HG03025 (cell line): ENCODE measurements around the gene RIOK2.
A peak's percentile ranks its signal among the peaks of the same experiment; 100 is the strongest.

ENCODE experiments used
- ATAC-seq: cut with Tn5 transposase; IDR thresholded peaks from one replicate; pipeline ENCODE4 v1.9.1; 2021; ENCODE audit warnings: mild to moderate bottlenecking, moderate library complexity; ENCODE audit not compliant: unreplicated experiment, low FRiP score

Gene RIOK2

GRCh38 chr5:97131139-97131710, 51.8 kb downstream of the RIOK2 start:
- no peak for ATAC-seq

- no peak for ATAC-seq
These were observed 55.3 kb downstream of the RIOK2 start for GRCh38 chr5:97127727-97128126.

GRCh38 chr5:97125125-97125683, 57.8 kb downstream of the RIOK2 start:
- no peak for ATAC-seq

- ATAC-seq, result no peak
These were observed 58.7 kb downstream of the RIOK2 start for GRCh38 chr5:97124335-97124734.

GRCh38 chr5:97121848-97122247, 61.2 kb downstream of the RIOK2 start:
- no peak for ATAC-seq

GRCh38 chr5:97120195-97120594, 62.9 kb downstream of the RIOK2 start:
- ATAC-seq, result no peak

GRCh38 chr5:97119007-97119390, 64.0 kb downstream of the RIOK2 start:
- no peak for ATAC-seq

GRCh38 chr5:97118261-97119006, 64.6 kb downstream of the RIOK2 start:
- ATAC-seq, result peak; percentile 51

- ATAC-seq, result no peak
These were observed 67.1 kb downstream of the RIOK2 start for GRCh38 chr5:97115932-97116331.

- no peak for ATAC-seq
These were observed 70.8 kb downstream of the RIOK2 start for GRCh38 chr5:97112230-97112629.

- ATAC-seq, result no peak
These were observed 71.4 kb downstream of the RIOK2 start for GRCh38 chr5:97111616-97112015.

- ATAC-seq, result no peak
These were observed 72.0 kb downstream of the RIOK2 start for GRCh38 chr5:97111004-97111403.
